GM12878 (cell line): ENCODE results near the gene CDK5RAP3. TPM values are rescaled to one million over a fixed set of nuclear protein-coding genes. Genes with fewer than 3 reads are reported as not detected.

ENCODE experiments used
- ATAC-seq: fragments of 200-7000 bp; cut with Tn5 transposase; 3 replicates; pipeline ENCODE4 v1.9.1; 2020; ENCODE audit warnings: mild to moderate bottlenecking, moderate library complexity
- BruUV-seq: library from RNA; stranded (reverse); fragments of 400-500 nt; replicated peaks from 2 replicates; lab custom pipeline; 2021; lab: Mats Ljungman, UMichigan
- CTCF ChIA-PET: fragments of 300-600 bp; sonication (Branson Sonifier 250); formaldehyde crosslinking; extraction: SDS; loops from one replicate; lab custom pipeline; 2021; ENCODE audit warnings: inconsistent platforms; lab: Yijun Ruan, JAX
- POLR2A ChIA-PET: fragments of 350-600 bp; formaldehyde crosslinking; extraction: SDS; loops from one replicate; lab custom pipeline; 2021; ENCODE audit warnings: inconsistent platforms; lab: Charles Lee
- RAD21 ChIA-PET: fragments of 300-600 bp; sonication (Branson Sonifier 250); formaldehyde crosslinking; loops from one replicate; lab custom pipeline; 2023; ENCODE audit warnings: antibody characterized with exemption; ENCODE audit not compliant: unreplicated experiment; lab: Charles Lee
- SMC1A ChIA-PET: fragments of 300-600 bp; sonication (Branson Sonifier 250); formaldehyde crosslinking; loops from one replicate; lab custom pipeline; 2023; ENCODE audit not compliant: unreplicated experiment, uncharacterized antibody; lab: Charles Lee
- DNase-seq: peaks from one replicate; pipeline ENCODE4 v3.0.0-alpha.2; 2011; ENCODE audit warnings: low read depth, low spot score
- FAIRE-seq: peaks from 3 replicates; lab custom pipeline; 2011; peaks lifted over from hg19 to GRCh38; lab: Jason Lieb, UNC
- H2AFZ ChIP-seq: 2 replicates; pipeline ENCODE4 v1.6.0; 2011; ENCODE audit warnings: low read depth, low read length, control low read depth; ENCODE audit not compliant: control insufficient read depth
- H3K27ac ChIP-seq: 2 replicates; pipeline ENCODE4 v1.5.1; 2011; ENCODE audit warnings: control low read depth; ENCODE audit not compliant: control insufficient read depth, insufficient read depth
- H3K27me3 ChIP-seq, 2 experiments: replicated peaks in 1 of 2; 2 replicates each; pipeline versions ENCODE4 v1.6.0 to v1.6.1; 2011; ENCODE audit warnings: low read length in 1 of 2; ENCODE audit not compliant: control insufficient read depth in 2 of 2, insufficient read depth in 2 of 2
- H3K36me3 ChIP-seq, 2 experiments: 2 replicates each; pipeline ENCODE4 v1.5.1; 2011; ENCODE audit warnings: low read length in 1 of 2; ENCODE audit not compliant: control insufficient read depth in 2 of 2, insufficient read depth in 2 of 2
- H3K4me1 ChIP-seq: 2 replicates; pipeline ENCODE4 v1.6.1; 2011; ENCODE audit warnings: mild to moderate bottlenecking, low read length, moderate library complexity, mixed read lengths; ENCODE audit not compliant: control insufficient read depth, insufficient read depth
- H3K4me2 ChIP-seq: 2 replicates; pipeline ENCODE4 v1.6.0; 2011; ENCODE audit warnings: control low read depth; ENCODE audit not compliant: control insufficient read depth, insufficient read depth
- H3K4me3 ChIP-seq: fragments of 200-600 bp; sonication (generic); 2 replicates; pipeline ENCODE4 v1.5.1; 2016
- H3K79me2 ChIP-seq: 2 replicates; pipeline ENCODE4 v1.6.0; 2011; ENCODE audit warnings: low read length; ENCODE audit not compliant: control insufficient read depth, insufficient read depth
- H3K9ac ChIP-seq: 2 replicates; pipeline ENCODE4 v1.8.0; 2011; ENCODE audit warnings: low read length, control low read depth, mixed read lengths; ENCODE audit not compliant: control insufficient read depth, insufficient read depth
- H3K9me3 ChIP-seq: replicated peaks from 3 replicates; pipeline ENCODE4 v1.5.1; 2011; ENCODE audit warnings: mild to moderate bottlenecking, low read length; ENCODE audit not compliant: control insufficient read depth, insufficient read depth
- H4K20me1 ChIP-seq: 2 replicates; pipeline ENCODE4 v1.6.0; 2011; ENCODE audit not compliant: control insufficient read depth, insufficient read depth
- ATF3 ChIP-seq: IDR thresholded peaks from 2 replicates; pipeline ENCODE4 v1.6.1; 2011; ENCODE audit warnings: low read depth, mild to moderate bottlenecking, low read length, moderate library complexity, borderline replicate concordance; ENCODE audit errors: extremely low read depth
- EP300 ChIP-seq, 2 experiments: fragments of 150-350 bp in 1 of 2; IDR thresholded peaks; 2 replicates each; pipeline ENCODE4 v1.6.1; 2011 to 2012; ENCODE audit warnings: low read depth in 2 of 2, low read length in 2 of 2, borderline replicate concordance in 1 of 2, improper control_type of control experiment in 1 of 2, inconsistent platforms in 1 of 2; ENCODE audit not compliant: control insufficient read depth in 1 of 2
- FOS ChIP-seq: IDR thresholded peaks from 3 replicates; pipeline ENCODE4 v1.6.1; 2011; ENCODE audit warnings: borderline replicate concordance; ENCODE audit not compliant: insufficient read length; ENCODE audit errors: extremely low read depth
- JUNB ChIP-seq: IDR thresholded peaks from 2 replicates; pipeline ENCODE4 v1.6.1; 2016; ENCODE audit warnings: antibody characterized with exemption, mild to moderate bottlenecking
- NR2C2 ChIP-seq: IDR thresholded peaks from 2 replicates; pipeline ENCODE4 v1.6.1; 2011; ENCODE audit warnings: borderline replicate concordance, low read depth; ENCODE audit not compliant: control insufficient read depth, insufficient read length
- PRDM15 ChIP-seq: fragments of 450-650 bp; formaldehyde crosslinking; IDR thresholded peaks from 2 replicates; pipeline ENCODE4 v1.4.0; 2020; ENCODE audit warnings: mild to moderate bottlenecking, moderate library complexity
- RAD51 ChIP-seq: fragments of 450-650 bp; IDR thresholded peaks from 2 replicates; pipeline ENCODE4 v1.6.1; 2016; ENCODE audit warnings: moderate library complexity, mild to moderate bottlenecking, inconsistent platforms
- SP1 ChIP-seq: IDR thresholded peaks from one replicate; pipeline ENCODE4 v1.6.1; 2011; ENCODE audit warnings: low read depth, low read length
- SPI1 ChIP-seq: IDR thresholded peaks from 2 replicates; pipeline ENCODE4 v1.6.1; 2011; ENCODE audit warnings: low read depth, mild to moderate bottlenecking, low read length, moderate library complexity, borderline replicate concordance; ENCODE audit not compliant: insufficient read depth
- STAT1 ChIP-seq: fragments of 450-650 bp; conservative IDR thresholded peaks from 2 replicates; pipeline ENCODE4 v1.6.1; 2014; ENCODE audit warnings: antibody characterized with exemption, mild to moderate bottlenecking
- SUPT20H ChIP-seq: IDR thresholded peaks from 2 replicates; pipeline ENCODE4 v1.6.1; 2011; ENCODE audit warnings: low read depth, mild to moderate bottlenecking, low read length, moderate library complexity, borderline replicate concordance; ENCODE audit not compliant: control insufficient read depth
- TCF3 ChIP-seq: IDR thresholded peaks from 2 replicates; pipeline ENCODE4 v1.6.1; 2012; ENCODE audit warnings: low read depth, mild to moderate bottlenecking, low read length, borderline replicate concordance; ENCODE audit not compliant: insufficient read depth
- ZBTB4 ChIP-seq: fragments of 450-650 bp; formaldehyde crosslinking; IDR thresholded peaks from 2 replicates; pipeline ENCODE4 v1.4.0; 2022; ENCODE audit warnings: mild to moderate bottlenecking, moderate library complexity
- WGBS: methylation state at CpG from one replicate; pipeline ENCODE4 v1.1.6; 2016; ENCODE audit warnings: low lambda C conversion rate; ENCODE audit not compliant: insufficient replicate concordance, insufficient coverage; ENCODE audit errors: missing lambda C conversion rate; 5-methylcytosine and 5-hydroxymethylcytosine counted together
- in situ Hi-C: fragments of 300-500 bp; cut with MboI; formaldehyde crosslinking; loops from 9 replicates; pipeline ENCODE4 v1.14.3; 2018; ENCODE audit warnings: mixed read lengths
- intact Hi-C: fragments of 100-400 bp; cut with micrococcal nuclease; formaldehyde crosslinking; loops from one replicate; pipeline ENCODE4 v1.14.2; 2022; ENCODE audit not compliant: unreplicated experiment
- polyA plus RNA-seq, 11 experiments: library from polyadenylated mRNA; depleted of rRNA in 4 of 11; unstranded in 6 of 11; stranded (reverse) in 5 of 11; fragments of >200 nt; fragmentation: Nextera tagmentation in 4 of 11; fragmentation: Illumina TruSeq in 1 of 11; extraction: Ambion mirVana in 4 of 11; extraction: Trizol in 1 of 11; gene quantifications; 1 replicate in 1 of 11; 2 replicates in 10 of 11; pipeline versions ENCODE4 v1.2.1 to v1.2.3, GENCODE V29; 2011 to 2016; ENCODE audit warnings: inconsistent platforms in 2 of 11, missing spikeins in 2 of 11, low read depth in 1 of 11
- total RNA-seq, 4 experiments: library from RNA; depleted of rRNA in 3 of 4; stranded (reverse); fragments of >200 nt in 3 of 4; fragmentation: Illumina TruSeq in 1 of 4; extraction: Trizol in 1 of 4; gene quantifications; 2 replicates each; pipeline versions ENCODE4 v1.2.1 to v1.2.3, GENCODE V29; 2013 to 2021

The CDK5RAP3 gene
- total and polyA plus RNA-seq, 10 of the 15 experiments (the other 5 are each of a cell fraction or from before 2014, with no cell fraction given), result 69.4 to 237 (median 160) TPM

GRCh38 chr17:47948706-47949196, 22.2 kb upstream of the CDK5RAP3 start:
- ChIA-PET CTCF (interaction anchor here (0.6 to 18.1 kb wide), 20 partner anchors 10 to 429 kb away, joined by 3 to 463 read pairs (median 8); partner anchors contain the start of genes CDK5RAP3, NFE2L1, PNPO and PRR15L), RAD21 (interaction anchor here (0.6 to 7.6 kb wide), 13 partner anchors 10 to 108 kb away, joined by 3 to 126 read pairs (median 6); partner anchors contain the start of genes CDK5RAP3, SCRN2 and SP6), SMC1A (interaction anchor here (1.0 to 8.1 kb wide), 13 partner anchors 8 to 164 kb away, joined by 3 to 158 read pairs (median 10); partner anchors contain the start of genes CDK5RAP3, PNPO, SCRN2 and SP2), POLR2A (interaction anchor here (0.6 to 4.6 kb wide), 4 partner anchors 22 to 69 kb away, joined by 7 to 39 read pairs (median 18); partner anchors contain the start of genes CDK5RAP3 and SP2)
- FAIRE-seq, result no peak
- H3K79me2 ChIP-seq, result 0 out of 2 replicates have a peak, but pooled peaks cover under 1% of the 10 kb centered on the region
- ATAC-seq, result peak; percentile 4
- peaks cover 3 to 8% of the 10 kb centered on the region in 2 experiments for H3K36me3 ChIP-seq
- no peak overlapping the region for H3K9ac ChIP-seq
- in situ Hi-C loops, result no loop called here
- H3K27me3 ChIP-seq, result no peaks in the 10 kb centered on the region
- peak overlapping the region; percentile 84; the same call in 1 of the 2 replicates for H3K4me2 ChIP-seq
- DNase-seq, result no peak
- TF ChIP-seq STAT1 (no peak), RAD51 (no peak), ZBTB4 (no peak), JUNB (no peak), EP300 (IDR thresholded peaks at IDR 0.05; ENCODE audit: borderline replicate concordance in 1 of 2, control insufficient read depth in 1 of 2, low read depth in 2 of 2, low read length in 2 of 2) (no peak), SP1 (no peak), ATF3 (no peak), NR2C2 (no peak), TCF3 (no peak), FOS (no peak), SUPT20H (no peak), SPI1 (no peak), PRDM15 (CRISPR knock-in tag) (no peak)
- TF ChIP-seq, all 136 proteins: peak for 0
- Histone ChIP-seq H2AFZ (no peak overlapping the region), H3K4me3 (no peak overlapping the region), H3K9me3 (no peaks in the 10 kb centered on the region), H4K20me1 (no peaks in the 10 kb centered on the region), H3K4me1 (peaks cover 45% of the 10 kb centered on the region), H3K27ac (no peak overlapping the region)
- no TSS peak for BruUV-seq
- WGBS, result 43% methylated on average over 5 of the region's 5 CpGs
- intact Hi-C loops, result loop anchor here (1.0 kb wide), 2 partner anchors 22 to 70 kb away; no protein-coding TSS in a partner anchor
